HEK293 (cell line): Measurements from ENCODE around the gene MTA1.
A peak's percentile ranks its signal among the peaks of the same experiment; 100 is the strongest.

Experiments
- ELK4 ChIP-seq: IDR thresholded peaks from 2 replicates; pipeline ENCODE4 v1.6.1; 2011; ENCODE audit warnings: mild to moderate bottlenecking, low read depth, low read length, borderline replicate concordance
- IKZF3 ChIP-seq: fragments of 450-650 bp; IDR thresholded peaks from 2 replicates; pipeline ENCODE4 v1.5.0; 2018; ENCODE audit warnings: missing biosample characterization, mild to moderate bottlenecking, missing genetic modification characterization, moderate library complexity
- KLF7 ChIP-seq: fragments of 450-650 bp; formaldehyde crosslinking; IDR thresholded peaks from 2 replicates; pipeline ENCODE4 v1.5.1; 2016; ENCODE audit warnings: missing biosample characterization, missing genetic modification characterization, borderline replicate concordance
- MZF1 ChIP-seq: fragments of 450-650 bp; formaldehyde crosslinking; IDR thresholded peaks from 2 replicates; pipeline ENCODE4 v1.5.1; 2017; ENCODE audit warnings: missing biosample characterization, missing genetic modification characterization, borderline replicate concordance
- PRDM6 ChIP-seq: fragments of 450-650 bp; formaldehyde crosslinking; IDR thresholded peaks from 2 replicates; pipeline ENCODE4 v1.5.1; 2017; ENCODE audit warnings: missing biosample characterization, missing genetic modification characterization
- REPIN1 ChIP-seq: fragments of 450-650 bp; formaldehyde crosslinking; IDR thresholded peaks from 2 replicates; pipeline ENCODE4 v1.5.1; 2017; ENCODE audit warnings: missing biosample characterization, missing genetic modification characterization, low read depth
- SP7 ChIP-seq: fragments of 450-650 bp; formaldehyde crosslinking; IDR thresholded peaks from 2 replicates; pipeline ENCODE4 v1.5.1; 2016; ENCODE audit warnings: missing biosample characterization, missing genetic modification characterization
- YY1 ChIP-seq: fragments of 450-650 bp; formaldehyde crosslinking; IDR thresholded peaks from 2 replicates; pipeline ENCODE4 v1.5.1; 2018; ENCODE audit warnings: missing biosample characterization, missing genetic modification characterization
- YY2 ChIP-seq: fragments of 450-650 bp; formaldehyde crosslinking; IDR thresholded peaks from 2 replicates; pipeline ENCODE4 v1.5.1; 2016; ENCODE audit warnings: missing biosample characterization, missing genetic modification characterization
- ZBTB10 ChIP-seq: fragments of 450-650 bp; formaldehyde crosslinking; IDR thresholded peaks from 2 replicates; pipeline ENCODE4 v1.5.1; 2016; ENCODE audit warnings: missing biosample characterization, missing genetic modification characterization
- ZBTB11 ChIP-seq: fragments of 450-650 bp; formaldehyde crosslinking; conservative IDR thresholded peaks from 2 replicates; pipeline ENCODE4 v1.5.1; 2016; ENCODE audit warnings: low read depth, missing biosample characterization, missing genetic modification characterization
- ZBTB8A ChIP-seq: fragments of 450-650 bp; formaldehyde crosslinking; IDR thresholded peaks from 2 replicates; pipeline ENCODE4 v1.5.1; 2016; ENCODE audit warnings: missing biosample characterization, missing genetic modification characterization
- ZNF112 ChIP-seq: fragments of 450-650 bp; formaldehyde crosslinking; IDR thresholded peaks from 2 replicates; pipeline ENCODE4 v1.5.0; 2017; ENCODE audit warnings: missing biosample characterization, missing genetic modification characterization
- ZNF133 ChIP-seq: fragments of 450-650 bp; formaldehyde crosslinking; IDR thresholded peaks from 2 replicates; pipeline ENCODE4 v1.5.1; 2016; ENCODE audit warnings: missing biosample characterization, missing genetic modification characterization
- ZNF169 ChIP-seq: fragments of 450-650 bp; formaldehyde crosslinking; IDR thresholded peaks from 2 replicates; pipeline ENCODE4 v1.5.1; 2016; ENCODE audit warnings: missing biosample characterization, missing genetic modification characterization
- ZNF175 ChIP-seq: fragments of 450-650 bp; formaldehyde crosslinking; IDR thresholded peaks from 2 replicates; pipeline ENCODE4 v1.5.1; 2016; ENCODE audit warnings: missing biosample characterization, missing genetic modification characterization
- ZNF184 ChIP-seq: fragments of 450-650 bp; IDR thresholded peaks from 2 replicates; pipeline ENCODE4 v1.5.1; 2018; ENCODE audit warnings: missing biosample characterization, mild to moderate bottlenecking, missing genetic modification characterization
- ZNF341 ChIP-seq: fragments of 450-650 bp; formaldehyde crosslinking; IDR thresholded peaks from 2 replicates; pipeline ENCODE4; 2016; ENCODE audit warnings: low read depth, missing biosample characterization, missing genetic modification characterization
- ZNF391 ChIP-seq: fragments of 450-650 bp; formaldehyde crosslinking; IDR thresholded peaks from 2 replicates; pipeline ENCODE4 v1.5.1; 2016; ENCODE audit warnings: low read depth, missing biosample characterization, missing genetic modification characterization, borderline replicate concordance
- ZNF423 ChIP-seq: fragments of 450-650 bp; formaldehyde crosslinking; IDR thresholded peaks from 2 replicates; pipeline ENCODE4 v1.5.1; 2016; ENCODE audit warnings: missing biosample characterization, missing genetic modification characterization
- ZNF530 ChIP-seq: fragments of 450-650 bp; formaldehyde crosslinking; IDR thresholded peaks from 2 replicates; pipeline ENCODE4 v1.5.1; 2016; ENCODE audit warnings: low read depth, missing biosample characterization, missing genetic modification characterization
- ZNF549 ChIP-seq: fragments of 450-650 bp; IDR thresholded peaks from 2 replicates; pipeline ENCODE4 v1.5.1; 2018; ENCODE audit warnings: missing biosample characterization, missing genetic modification characterization, mild to moderate bottlenecking, inconsistent platforms, moderate library complexity
- ZNF555 ChIP-seq: fragments of 450-650 bp; formaldehyde crosslinking; conservative IDR thresholded peaks from 2 replicates; pipeline ENCODE4 v1.5.1; 2017; ENCODE audit warnings: missing biosample characterization, mild to moderate bottlenecking, missing genetic modification characterization, inconsistent platforms
- ZNF600 ChIP-seq: fragments of 450-650 bp; formaldehyde crosslinking; IDR thresholded peaks from 2 replicates; pipeline ENCODE4 v1.5.1; 2016; ENCODE audit warnings: missing biosample characterization, missing genetic modification characterization
- ZNF639 ChIP-seq: fragments of 450-650 bp; formaldehyde crosslinking; IDR thresholded peaks from 2 replicates; pipeline ENCODE4 v1.5.1; 2016; ENCODE audit warnings: missing biosample characterization, missing genetic modification characterization
- ZNF654 ChIP-seq: fragments of 450-650 bp; formaldehyde crosslinking; IDR thresholded peaks from 2 replicates; pipeline ENCODE4 v1.5.1; 2016; ENCODE audit warnings: low read depth, missing biosample characterization, missing genetic modification characterization
- ZNF768 ChIP-seq: fragments of 450-650 bp; formaldehyde crosslinking; IDR thresholded peaks from 2 replicates; pipeline ENCODE4 v1.5.1; 2018; ENCODE audit warnings: missing biosample characterization, mild to moderate bottlenecking, missing genetic modification characterization
- ZNF792 ChIP-seq: fragments of 450-650 bp; formaldehyde crosslinking; IDR thresholded peaks from 2 replicates; pipeline ENCODE4 v1.5.1; 2016; ENCODE audit warnings: missing biosample characterization, missing genetic modification characterization
- ZNF837 ChIP-seq: fragments of 450-650 bp; formaldehyde crosslinking; IDR thresholded peaks from 2 replicates; pipeline ENCODE4 v1.5.1; 2016; ENCODE audit warnings: missing biosample characterization, missing genetic modification characterization
- ZSCAN30 ChIP-seq: fragments of 450-650 bp; IDR thresholded peaks from 2 replicates; pipeline ENCODE4 v1.5.1; 2018; ENCODE audit warnings: missing biosample characterization, mild to moderate bottlenecking, missing genetic modification characterization, moderate library complexity
- ZSCAN4 ChIP-seq: fragments of 450-650 bp; formaldehyde crosslinking; IDR thresholded peaks from 2 replicates; pipeline ENCODE4 v1.5.1; 2017; ENCODE audit warnings: missing biosample characterization, missing genetic modification characterization

MTA1 gene

GRCh38 chr14:105485739-105486162 lies 66.1 kb downstream of the MTA1 start (continued):
- TF ChIP-seq ZBTB11 (no peak), ZNF175 (tag by site-specific recombination) (no peak), KLF7 (tag by site-specific recombination) (no peak), REPIN1 (no peak), ZBTB8A (tag by site-specific recombination) (peak; percentile 66), ZNF654 (tag by site-specific recombination) (no peak), ZNF133 (no peak), ZNF837 (tag by site-specific recombination) (no peak), ZNF184 (tag by site-specific recombination) (no peak), YY2 (tag by site-specific recombination) (peak; percentile 76), ZNF639 (tag by site-specific recombination) (no peak), ZNF549 (tag by site-specific recombination) (no peak), MZF1 (tag by site-specific recombination) (no peak), PRDM6 (tag by site-specific recombination) (no peak), ZNF555 (tag by site-specific recombination) (no peak), ZNF169 (tag by site-specific recombination) (no peak), ZNF391 (tag by site-specific recombination) (no peak), ZNF768 (tag by site-specific recombination) (no peak), ZNF423 (tag by site-specific recombination) (no peak), ELK4 (no peak), ZNF112 (tag by site-specific recombination) (no peak), YY1 (tag by site-specific recombination) (peak; percentile 59; the same call in 1 of the 2 replicates), ZSCAN4 (no peak), ZNF600 (tag by site-specific recombination) (peak; percentile 81), ZBTB10 (tag by site-specific recombination) (no peak), ZNF792 (tag by site-specific recombination) (no peak), ZNF530 (tag by site-specific recombination) (no peak), ZNF341 (tag by site-specific recombination) (no peak), SP7 (tag by site-specific recombination) (peak; percentile 56; the same call in 1 of the 2 replicates), IKZF3 (tag by site-specific recombination) (no peak), ZSCAN30 (no peak)
